A549 (cell line): ENCODE measurements around the gene ARID5A.

Source experiments
- BHLHE40 ChIP-seq: IDR thresholded peaks from 2 replicates; pipeline ENCODE4 v1.6.1; 2012; ENCODE audit warnings: low read depth, low read length, inconsistent platforms
- HDAC2 ChIP-seq: fragments of 200-600 bp; sonication (generic); IDR thresholded peaks from 2 replicates; pipeline ENCODE4 v1.6.1; 2016
- PHF8 ChIP-seq: fragments of 200-600 bp; sonication (generic); IDR thresholded peaks from 2 replicates; pipeline ENCODE4 v1.6.1; 2016; ENCODE audit warnings: low read depth, mild to moderate bottlenecking, antibody characterized with exemption, moderate library complexity, borderline replicate concordance
- POLR2A ChIP-seq: IDR thresholded peaks from 2 replicates; pipeline ENCODE4 v1.6.1; 2012; ENCODE audit warnings: mild to moderate bottlenecking, low read length
- TF ChIP-seq, protein P1 (sequence below): fragments of >200 bp; sonication (Bioruptor Twin); formaldehyde crosslinking; IDR thresholded peaks from 3 replicates; pipeline ENCODE4 v1.5.1; 2016

GRCh38 chr2:96524482-96525210 lies 11.9 kb upstream of the ARID5A start:
- TF ChIP-seq, protein P1, sequence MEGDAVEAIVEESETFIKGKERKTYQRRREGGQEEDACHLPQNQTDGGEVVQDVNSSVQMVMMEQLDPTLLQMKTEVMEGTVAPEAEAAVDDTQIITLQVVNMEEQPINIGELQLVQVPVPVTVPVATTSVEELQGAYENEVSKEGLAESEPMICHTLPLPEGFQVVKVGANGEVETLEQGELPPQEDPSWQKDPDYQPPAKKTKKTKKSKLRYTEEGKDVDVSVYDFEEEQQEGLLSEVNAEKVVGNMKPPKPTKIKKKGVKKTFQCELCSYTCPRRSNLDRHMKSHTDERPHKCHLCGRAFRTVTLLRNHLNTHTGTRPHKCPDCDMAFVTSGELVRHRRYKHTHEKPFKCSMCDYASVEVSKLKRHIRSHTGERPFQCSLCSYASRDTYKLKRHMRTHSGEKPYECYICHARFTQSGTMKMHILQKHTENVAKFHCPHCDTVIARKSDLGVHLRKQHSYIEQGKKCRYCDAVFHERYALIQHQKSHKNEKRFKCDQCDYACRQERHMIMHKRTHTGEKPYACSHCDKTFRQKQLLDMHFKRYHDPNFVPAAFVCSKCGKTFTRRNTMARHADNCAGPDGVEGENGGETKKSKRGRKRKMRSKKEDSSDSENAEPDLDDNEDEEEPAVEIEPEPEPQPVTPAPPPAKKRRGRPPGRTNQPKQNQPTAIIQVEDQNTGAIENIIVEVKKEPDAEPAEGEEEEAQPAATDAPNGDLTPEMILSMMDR: no peak
- no peak for TF ChIP-seq PHF8
- no peak for TF ChIP-seq POLR2A
- TF ChIP-seq HDAC2: no peak
- no peak for TF ChIP-seq BHLHE40
